Subcutaneous abdominal adipose tissue (tissue), 5 donors: Measurements from ENCODE around the gene DSG3.
"Not testable (repeated sequence)": the region's sequence is repeated elsewhere in the genome, so short reads cannot be mapped to it uniquely, and the experiment has no call there.

Experiments
- H3K27ac ChIP-seq: one replicate; pipeline ENCODE4 v1.7.0; 2013; ENCODE audit warnings: low read depth, mild to moderate bottlenecking, inconsistent platforms, low read length, moderate library complexity
- H3K27me3 ChIP-seq, 5 donors: one replicate each; pipeline ENCODE4 v1.7.0; 2013; ENCODE audit warnings: low read length in 5 of 5, inconsistent platforms in 1 of 5; ENCODE audit not compliant: control insufficient read depth in 5 of 5, insufficient read depth in 4 of 5
- H3K36me3 ChIP-seq, 5 donors: one replicate each; pipeline ENCODE4 v1.7.0; 2013; ENCODE audit warnings: low read length in 5 of 5; ENCODE audit not compliant: control insufficient read depth in 5 of 5, insufficient read depth in 5 of 5
- H3K4me1 ChIP-seq, 5 donors: one replicate each; pipeline ENCODE4 v1.7.0; 2013; ENCODE audit warnings: low read length in 5 of 5, mild to moderate bottlenecking in 3 of 5, moderate library complexity in 1 of 5; ENCODE audit not compliant: control insufficient read depth in 5 of 5, insufficient read depth in 5 of 5
- H3K4me3 ChIP-seq, 5 donors: one replicate each; pipeline ENCODE4 v1.7.0; 2013; ENCODE audit warnings: low read length in 5 of 5, low read depth in 1 of 5
- H3K9ac ChIP-seq, 5 donors: one replicate each; pipeline ENCODE4 v1.7.0; 2013; ENCODE audit warnings: low read length in 5 of 5, mild to moderate bottlenecking in 4 of 5, moderate library complexity in 3 of 5
- H3K9me3 ChIP-seq, 5 donors: one replicate each; pipeline ENCODE4 v1.7.0; 2013; ENCODE audit warnings: low read length in 5 of 5; ENCODE audit not compliant: control insufficient read depth in 5 of 5
- donor health status: healthy.
- donor health status: healthy.
- donor health status: healthy.
- donor health status: healthy.
- donor health status: healthy.

The DSG3 gene

DNA sequence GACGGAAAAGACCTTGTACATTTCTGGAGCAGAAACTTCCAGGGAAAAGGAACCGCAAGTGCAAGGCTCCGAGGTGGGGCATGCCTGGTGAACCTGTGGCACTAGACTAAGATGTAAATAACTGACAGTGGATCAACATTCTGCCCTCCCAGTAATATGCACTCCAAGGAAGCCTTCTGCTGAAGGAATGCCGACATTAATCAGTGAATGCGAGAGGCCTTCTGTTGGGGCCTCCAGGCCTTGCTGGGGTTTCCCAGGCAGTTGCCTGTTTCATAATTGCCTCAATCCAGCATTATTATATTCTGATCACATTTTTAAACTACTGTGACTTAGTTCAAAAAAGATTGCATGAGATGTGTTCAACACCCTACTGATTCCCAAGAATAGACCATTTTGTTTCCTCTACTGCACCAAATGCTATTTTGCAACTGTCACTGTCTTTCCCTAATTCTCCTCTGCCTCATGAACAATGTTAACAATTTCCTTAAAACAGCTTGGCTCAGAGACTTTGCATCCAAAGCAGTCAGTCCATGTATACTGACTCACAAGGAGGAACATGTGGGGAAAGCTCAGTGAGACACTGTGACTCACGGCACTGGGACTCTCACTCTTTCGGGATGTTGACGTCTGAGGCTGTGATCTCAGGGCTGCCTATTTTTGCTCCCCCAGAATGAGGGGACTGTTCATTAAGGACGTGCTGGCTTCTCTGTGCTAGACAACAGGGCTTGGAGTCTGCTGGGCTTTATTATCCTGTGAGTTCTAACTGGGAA is 39.9 kb downstream of the DSG3 start:
- H3K9ac ChIP-seq = no peak overlapping the region
- H3K4me3 ChIP-seq = no peak overlapping the region
- no peaks in the 10 kb centered on the region for H3K36me3 ChIP-seq
- no peaks in the 10 kb centered on the region for H3K9me3 ChIP-seq
- no peak overlapping the region for H3K27ac ChIP-seq
- H3K27me3 ChIP-seq = peaks cover 0 to 2% (median 0%) of the 10 kb centered on the region in 5 donors
- H3K4me1 ChIP-seq = no peaks in the 10 kb centered on the region

DNA sequence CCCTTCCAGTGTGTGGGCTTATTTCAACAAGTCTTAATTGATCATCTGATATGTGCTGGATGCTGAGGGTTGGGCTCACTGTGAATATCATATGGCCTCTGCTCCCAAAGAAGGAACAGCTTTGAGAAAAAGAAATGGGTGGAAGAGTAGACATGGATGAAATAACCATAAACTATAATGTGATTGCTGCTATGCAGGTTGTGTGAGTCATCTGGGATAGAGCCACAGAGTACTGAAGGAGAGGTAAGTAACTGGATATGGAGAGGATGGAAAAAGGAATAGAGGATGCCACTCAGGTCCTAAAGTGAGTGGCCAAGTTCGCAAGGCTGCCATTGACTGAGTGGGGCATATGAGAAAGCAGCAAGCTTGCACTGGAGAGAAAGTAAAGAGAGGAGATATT is 41.8 kb downstream of the DSG3 start:
- H3K27me3 ChIP-seq = peaks cover 0 to 2% (median 0%) of the 10 kb centered on the region in 5 donors
- H3K9ac ChIP-seq = no peak overlapping the region
- H3K27ac ChIP-seq = no peak overlapping the region
- H3K9me3 ChIP-seq = no peaks in the 10 kb centered on the region
- H3K4me3 ChIP-seq = no peak overlapping the region
- no peaks in the 10 kb centered on the region for H3K36me3 ChIP-seq
- H3K4me1 ChIP-seq = no peaks in the 10 kb centered on the region

DNA sequence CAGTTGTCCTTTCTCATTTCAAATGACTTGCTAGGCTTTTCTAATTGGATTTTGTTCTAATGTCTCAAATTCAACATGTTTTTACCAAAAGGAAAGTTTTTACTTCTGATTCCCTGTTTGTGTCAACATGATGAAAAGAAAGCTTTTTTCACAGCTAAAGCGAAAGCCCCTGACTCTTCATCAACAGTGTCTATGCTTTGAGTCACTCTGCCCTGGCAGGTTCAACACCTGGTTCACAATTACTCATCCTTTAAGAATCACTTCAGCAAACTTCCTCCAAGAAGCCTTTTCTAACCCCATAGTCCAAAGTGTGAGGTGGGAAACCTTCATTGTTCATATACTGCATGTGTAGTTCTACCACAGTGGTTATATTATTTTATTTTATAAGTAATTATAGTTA is 42.8 kb downstream of the DSG3 start:
- Histone ChIP-seq H3K9ac (no peak overlapping the region), H3K36me3 (no peaks in the 10 kb centered on the region), H3K4me1 (no peaks in the 10 kb centered on the region), H3K9me3 (no peaks in the 10 kb centered on the region), H3K4me3 (no peak overlapping the region), H3K27me3 (peaks cover 0 to 2% (median 0%) of the 10 kb centered on the region in 5 donors), H3K27ac (no peak overlapping the region)

DNA sequence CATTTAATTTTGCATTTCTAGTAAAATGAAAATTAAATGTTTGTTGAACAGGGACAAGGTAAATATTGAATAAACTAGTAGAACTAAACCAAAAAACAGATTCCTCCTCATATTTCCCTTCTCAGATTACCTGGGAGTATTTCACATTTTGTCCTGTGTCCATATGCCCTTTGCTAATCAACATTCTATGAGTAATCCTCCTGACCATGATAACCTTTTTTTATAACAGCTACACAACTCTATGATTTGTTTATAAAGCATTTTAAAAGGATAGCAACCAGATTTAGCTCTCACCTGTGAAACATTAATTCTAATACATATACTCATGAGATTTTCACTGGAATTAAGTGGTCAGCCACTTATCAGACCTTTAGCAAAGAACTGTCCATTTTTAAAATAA is 43.3 kb downstream of the DSG3 start:
- H3K9me3 ChIP-seq = no peaks in the 10 kb centered on the region

DNA sequence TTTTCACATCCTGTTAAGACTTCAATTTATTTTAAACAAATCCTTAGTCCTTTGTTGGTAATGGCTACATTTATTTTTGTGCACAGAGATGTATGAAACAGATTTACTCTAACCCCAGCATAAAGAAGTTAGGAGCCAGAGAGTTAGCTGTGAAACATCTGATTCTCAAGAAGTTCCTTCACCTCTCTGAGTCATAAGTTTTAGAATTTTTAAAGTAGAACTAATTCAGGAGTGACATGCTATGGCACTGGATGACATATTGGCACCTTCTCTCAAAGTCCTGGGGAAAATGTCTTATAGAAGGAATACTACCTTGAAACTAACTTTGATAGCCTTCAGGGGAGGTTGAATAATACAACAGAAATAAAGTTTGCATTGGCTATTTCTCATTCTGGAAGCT is 44.0 kb downstream of the DSG3 start:
- H3K4me3 ChIP-seq = no peak overlapping the region
- no peak overlapping the region for H3K9ac ChIP-seq
- peaks cover 0 to 2% (median 0%) of the 10 kb centered on the region in 5 donors for H3K27me3 ChIP-seq
- H3K9me3 ChIP-seq = no peaks in the 10 kb centered on the region
- no peaks in the 10 kb centered on the region for H3K4me1 ChIP-seq
- no peak overlapping the region for H3K27ac ChIP-seq
- H3K36me3 ChIP-seq = no peaks in the 10 kb centered on the region

More for the DNA sequence above, 43.3 kb downstream of the DSG3 start:
- Histone ChIP-seq H3K9ac (no peak overlapping the region), H3K4me3 (no peak overlapping the region), H3K4me1 (no peaks in the 10 kb centered on the region), H3K36me3 (no peaks in the 10 kb centered on the region), H3K27ac (no peak overlapping the region), H3K27me3 (peaks cover 0 to 2% (median 0%) of the 10 kb centered on the region in 5 donors)

- Histone ChIP-seq H3K27ac (no peak overlapping the region), H3K9me3 (no peaks in the 10 kb centered on the region), H3K36me3 (no peaks in the 10 kb centered on the region), H3K4me3 (no peak overlapping the region), H3K27me3 (peaks cover 0 to 2% (median 0%) of the 10 kb centered on the region in 5 donors), H3K4me1 (peaks cover 0 to 4% (median 0%) of the 10 kb centered on the region in 5 donors), H3K9ac (no peak overlapping the region)
These were observed 45.1 kb downstream of the DSG3 start for GRCh38 chr18:31492671-31493070.

- H3K36me3 ChIP-seq = no peaks in the 10 kb centered on the region
- H3K4me3 ChIP-seq = no peak overlapping the region
- no peak overlapping the region for H3K27ac ChIP-seq
- no peaks in the 10 kb centered on the region for H3K9me3 ChIP-seq
- H3K4me1 ChIP-seq = peaks cover 0 to 7% (median 1%) of the 10 kb centered on the region in 5 donors
- H3K27me3 ChIP-seq = peaks cover 0 to 2% (median 0%) of the 10 kb centered on the region in 5 donors
- no peak overlapping the region for H3K9ac ChIP-seq
These were observed 45.6 kb downstream of the DSG3 start for GRCh38 chr18:31493171-31493570.

DNA sequence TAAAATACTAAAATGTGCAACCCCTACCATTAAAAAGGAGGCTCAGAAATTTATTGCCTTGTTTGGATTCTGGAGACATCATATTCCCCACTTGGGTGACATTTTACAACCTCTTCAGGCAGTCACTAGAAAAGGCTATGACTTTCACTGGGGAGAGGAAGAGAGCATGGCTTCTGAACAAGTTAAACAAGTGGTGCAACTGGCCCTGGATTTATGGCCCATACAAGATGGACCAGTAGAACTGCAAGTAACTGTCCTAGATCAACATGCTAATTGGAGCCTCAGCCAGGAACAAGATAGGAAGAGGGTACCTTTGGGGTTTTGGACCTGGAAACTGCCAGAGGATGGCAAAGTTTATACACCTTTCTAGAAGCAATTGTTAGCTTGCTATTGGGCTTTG is 46.4 kb downstream of the DSG3 start:
- Histone ChIP-seq H3K27ac (no peak overlapping the region), H3K4me3 (no peak overlapping the region), H3K4me1 (peaks cover 0 to 13% (median 6%) of the 10 kb centered on the region in 5 donors), H3K9ac (no peak overlapping the region), H3K36me3 (no peaks in the 10 kb centered on the region), H3K27me3 (peaks cover 0 to 2% (median 0%) of the 10 kb centered on the region in 5 donors), H3K9me3 (no peaks in the 10 kb centered on the region)

GRCh38 chr18:31494705-31495244 is 47.2 kb downstream of the DSG3 start:
- not testable (repeated sequence) for H3K4me3 ChIP-seq, H3K36me3 ChIP-seq, H3K9me3 ChIP-seq, H3K27me3 ChIP-seq, H3K9ac ChIP-seq, H3K27ac ChIP-seq
- peaks cover 0 to 20% (median 10%) of the 10 kb centered on the region in 5 donors for H3K4me1 ChIP-seq

- Histone ChIP-seq H3K9ac (no peak overlapping the region), H3K4me1 (peaks cover 0 to 27% (median 11%) of the 10 kb centered on the region in 5 donors), H3K27me3 (peaks cover 0 to 7% (median 0%) of the 10 kb centered on the region in 5 donors), H3K27ac (no peak overlapping the region), H3K4me3 (peak overlapping the region in 4 of 5 donors; percentile 75 to 89 (median 78)), H3K9me3 (no peaks in the 10 kb centered on the region), H3K36me3 (no peaks in the 10 kb centered on the region)
These were observed 49.9 kb downstream of the DSG3 start for GRCh38 chr18:31497404-31497835.
